ENCODE data around the gene CLSTN2. TPM values are rescaled to one million over a fixed set of nuclear protein-coding genes. Genes with fewer than 3 reads are reported as not detected.

Gene CLSTN2
- total and polyA plus RNA-seq, 4 donors: 0.09 to 2.2 (median 0.55) TPM

DNA sequence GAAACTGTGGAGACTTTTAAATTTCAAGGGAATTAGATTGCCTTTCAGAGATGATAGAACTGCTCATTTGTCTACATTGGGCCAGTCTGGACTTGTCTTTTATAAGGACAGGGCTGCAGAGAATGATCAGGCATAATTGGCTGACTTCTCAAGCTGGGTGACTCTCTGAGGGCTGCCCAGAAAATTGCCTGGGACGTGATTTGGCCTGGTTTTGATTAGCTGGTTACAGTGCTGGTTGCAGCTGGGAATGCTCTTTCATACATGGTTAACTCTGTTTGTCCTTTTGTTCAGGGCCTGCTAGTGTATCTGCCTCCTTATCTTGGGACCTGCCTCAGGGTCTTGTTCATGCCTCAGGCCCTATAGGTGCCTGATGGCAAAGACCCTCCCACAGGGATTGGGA, 245.6 kb downstream of the CLSTN2 start:
- H3K36me3 ChIP-seq (ENCODE audit: control insufficient read depth in 4 of 4, insufficient read depth in 3 of 4, low read depth in 1 of 4, low read length in 3 of 4): no peaks in the 10 kb centered on the region
- 78% methylated on average over 1 of the region's 1 CpG for WGBS
- TF ChIP-seq RXRA (IDR thresholded peaks at IDR 0.05): no peak
- no peak overlapping the region for H3K4me3 ChIP-seq (ENCODE audit: low read depth in 1 of 3, low read length in 3 of 3)
- peaks cover 0 to under 1% (median 0%) of the 10 kb centered on the region in 4 donors for H3K4me1 ChIP-seq (ENCODE audit: control insufficient read depth in 4 of 4, insufficient read depth in 4 of 4, low read length in 3 of 4)
- no peaks in the 10 kb centered on the region for H3K9me3 ChIP-seq (ENCODE audit: control insufficient read depth in 4 of 4, low read length in 3 of 4)
- DNase-seq (ENCODE audit: low spot score): no peak
- no peak overlapping the region for H3K9ac ChIP-seq (ENCODE audit: low read depth in 1 of 2, low read length in 2 of 2)
- H3K27ac ChIP-seq (ENCODE audit: low read depth in 1 of 2, low read length in 2 of 2): no peak overlapping the region
- H3K27me3 ChIP-seq (ENCODE audit: control insufficient read depth in 4 of 4, insufficient read depth in 4 of 4, low read length in 3 of 4): peaks cover 0 to 4% (median 0%) of the 10 kb centered on the region in 4 donors

DNA sequence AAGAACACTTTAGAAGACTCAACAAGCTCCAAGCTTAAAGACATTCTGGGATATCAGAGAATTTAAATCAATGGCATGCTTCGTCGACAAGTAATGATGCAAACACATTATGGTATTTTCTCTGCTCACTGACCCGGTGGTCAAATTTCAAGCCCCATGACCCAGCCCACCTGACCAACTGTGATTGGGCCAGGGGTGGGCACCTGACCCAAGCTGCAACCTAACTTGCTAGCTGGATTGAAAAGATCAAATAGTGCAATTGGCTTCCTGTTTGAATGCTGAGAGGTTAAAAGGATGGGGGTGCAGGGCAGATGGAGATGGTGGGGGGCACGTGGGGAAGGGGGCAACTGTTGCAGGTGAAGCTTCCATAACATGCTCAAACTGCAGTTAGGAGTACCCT, 250.4 kb downstream of the CLSTN2 start:
- Histone ChIP-seq H3K4me1 (ENCODE audit: control insufficient read depth in 4 of 4, insufficient read depth in 4 of 4, low read length in 3 of 4) (peaks cover 0 to 7% (median 0%) of the 10 kb centered on the region in 4 donors), H3K4me3 (ENCODE audit: low read depth in 1 of 3, low read length in 3 of 3) (no peak overlapping the region), H3K27ac (ENCODE audit: low read depth in 1 of 2, low read length in 2 of 2) (no peak overlapping the region), H3K9ac (ENCODE audit: low read depth in 1 of 2, low read length in 2 of 2) (no peak overlapping the region), H3K9me3 (ENCODE audit: control insufficient read depth in 4 of 4, low read length in 3 of 4) (no peaks in the 10 kb centered on the region), H3K27me3 (ENCODE audit: control insufficient read depth in 4 of 4, insufficient read depth in 4 of 4, low read length in 3 of 4) (peaks cover 0 to 7% (median 0%) of the 10 kb centered on the region in 4 donors), H3K36me3 (ENCODE audit: control insufficient read depth in 4 of 4, insufficient read depth in 3 of 4, low read depth in 1 of 4, low read length in 3 of 4) (no peaks in the 10 kb centered on the region)
- DNase-seq (ENCODE audit: low spot score): no peak
- 82% methylated on average over 4 of the region's 4 CpGs for WGBS
- TF ChIP-seq FOXA1 (IDR thresholded peaks at IDR 0.05) (no peak), GABPA (IDR thresholded peaks at IDR 0.05 in 1 of 2, conservative IDR thresholded peaks at IDR 0.05 in 1 of 2) (no peak), NR2F2 (IDR thresholded peaks at IDR 0.05) (no peak), EGR1 (IDR thresholded peaks at IDR 0.05; ENCODE audit: low read depth in 2 of 2) (no peak), RAD21 (IDR thresholded peaks at IDR 0.05) (no peak), SP1 (IDR thresholded peaks at IDR 0.05) (no peak), YY1 (IDR thresholded peaks at IDR 0.05) (no peak), RXRA (IDR thresholded peaks at IDR 0.05) (no peak), FOXA2 (IDR thresholded peaks at IDR 0.05) (no peak), HNF4A (conservative IDR thresholded peaks at IDR 0.05) (no peak)
- TF ChIP-seq, protein P1, sequence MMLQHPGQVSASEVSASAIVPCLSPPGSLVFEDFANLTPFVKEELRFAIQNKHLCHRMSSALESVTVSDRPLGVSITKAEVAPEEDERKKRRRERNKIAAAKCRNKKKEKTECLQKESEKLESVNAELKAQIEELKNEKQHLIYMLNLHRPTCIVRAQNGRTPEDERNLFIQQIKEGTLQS (IDR thresholded peaks at IDR 0.05): no peak
- TF ChIP-seq, protein P2, sequence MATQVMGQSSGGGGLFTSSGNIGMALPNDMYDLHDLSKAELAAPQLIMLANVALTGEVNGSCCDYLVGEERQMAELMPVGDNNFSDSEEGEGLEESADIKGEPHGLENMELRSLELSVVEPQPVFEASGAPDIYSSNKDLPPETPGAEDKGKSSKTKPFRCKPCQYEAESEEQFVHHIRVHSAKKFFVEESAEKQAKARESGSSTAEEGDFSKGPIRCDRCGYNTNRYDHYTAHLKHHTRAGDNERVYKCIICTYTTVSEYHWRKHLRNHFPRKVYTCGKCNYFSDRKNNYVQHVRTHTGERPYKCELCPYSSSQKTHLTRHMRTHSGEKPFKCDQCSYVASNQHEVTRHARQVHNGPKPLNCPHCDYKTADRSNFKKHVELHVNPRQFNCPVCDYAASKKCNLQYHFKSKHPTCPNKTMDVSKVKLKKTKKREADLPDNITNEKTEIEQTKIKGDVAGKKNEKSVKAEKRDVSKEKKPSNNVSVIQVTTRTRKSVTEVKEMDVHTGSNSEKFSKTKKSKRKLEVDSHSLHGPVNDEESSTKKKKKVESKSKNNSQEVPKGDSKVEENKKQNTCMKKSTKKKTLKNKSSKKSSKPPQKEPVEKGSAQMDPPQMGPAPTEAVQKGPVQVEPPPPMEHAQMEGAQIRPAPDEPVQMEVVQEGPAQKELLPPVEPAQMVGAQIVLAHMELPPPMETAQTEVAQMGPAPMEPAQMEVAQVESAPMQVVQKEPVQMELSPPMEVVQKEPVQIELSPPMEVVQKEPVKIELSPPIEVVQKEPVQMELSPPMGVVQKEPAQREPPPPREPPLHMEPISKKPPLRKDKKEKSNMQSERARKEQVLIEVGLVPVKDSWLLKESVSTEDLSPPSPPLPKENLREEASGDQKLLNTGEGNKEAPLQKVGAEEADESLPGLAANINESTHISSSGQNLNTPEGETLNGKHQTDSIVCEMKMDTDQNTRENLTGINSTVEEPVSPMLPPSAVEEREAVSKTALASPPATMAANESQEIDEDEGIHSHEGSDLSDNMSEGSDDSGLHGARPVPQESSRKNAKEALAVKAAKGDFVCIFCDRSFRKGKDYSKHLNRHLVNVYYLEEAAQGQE (IDR thresholded peaks at IDR 0.05): no peak
- TF ChIP-seq, protein P3, sequence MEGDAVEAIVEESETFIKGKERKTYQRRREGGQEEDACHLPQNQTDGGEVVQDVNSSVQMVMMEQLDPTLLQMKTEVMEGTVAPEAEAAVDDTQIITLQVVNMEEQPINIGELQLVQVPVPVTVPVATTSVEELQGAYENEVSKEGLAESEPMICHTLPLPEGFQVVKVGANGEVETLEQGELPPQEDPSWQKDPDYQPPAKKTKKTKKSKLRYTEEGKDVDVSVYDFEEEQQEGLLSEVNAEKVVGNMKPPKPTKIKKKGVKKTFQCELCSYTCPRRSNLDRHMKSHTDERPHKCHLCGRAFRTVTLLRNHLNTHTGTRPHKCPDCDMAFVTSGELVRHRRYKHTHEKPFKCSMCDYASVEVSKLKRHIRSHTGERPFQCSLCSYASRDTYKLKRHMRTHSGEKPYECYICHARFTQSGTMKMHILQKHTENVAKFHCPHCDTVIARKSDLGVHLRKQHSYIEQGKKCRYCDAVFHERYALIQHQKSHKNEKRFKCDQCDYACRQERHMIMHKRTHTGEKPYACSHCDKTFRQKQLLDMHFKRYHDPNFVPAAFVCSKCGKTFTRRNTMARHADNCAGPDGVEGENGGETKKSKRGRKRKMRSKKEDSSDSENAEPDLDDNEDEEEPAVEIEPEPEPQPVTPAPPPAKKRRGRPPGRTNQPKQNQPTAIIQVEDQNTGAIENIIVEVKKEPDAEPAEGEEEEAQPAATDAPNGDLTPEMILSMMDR (IDR thresholded peaks at IDR 0.05; ENCODE audit: low read depth, low read length, missing input control): no peak
- TF ChIP-seq, protein P4, sequence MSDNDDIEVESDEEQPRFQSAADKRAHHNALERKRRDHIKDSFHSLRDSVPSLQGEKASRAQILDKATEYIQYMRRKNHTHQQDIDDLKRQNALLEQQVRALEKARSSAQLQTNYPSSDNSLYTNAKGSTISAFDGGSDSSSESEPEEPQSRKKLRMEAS (IDR thresholded peaks at IDR 0.05): no peak
- TF ChIP-seq, protein P5, sequence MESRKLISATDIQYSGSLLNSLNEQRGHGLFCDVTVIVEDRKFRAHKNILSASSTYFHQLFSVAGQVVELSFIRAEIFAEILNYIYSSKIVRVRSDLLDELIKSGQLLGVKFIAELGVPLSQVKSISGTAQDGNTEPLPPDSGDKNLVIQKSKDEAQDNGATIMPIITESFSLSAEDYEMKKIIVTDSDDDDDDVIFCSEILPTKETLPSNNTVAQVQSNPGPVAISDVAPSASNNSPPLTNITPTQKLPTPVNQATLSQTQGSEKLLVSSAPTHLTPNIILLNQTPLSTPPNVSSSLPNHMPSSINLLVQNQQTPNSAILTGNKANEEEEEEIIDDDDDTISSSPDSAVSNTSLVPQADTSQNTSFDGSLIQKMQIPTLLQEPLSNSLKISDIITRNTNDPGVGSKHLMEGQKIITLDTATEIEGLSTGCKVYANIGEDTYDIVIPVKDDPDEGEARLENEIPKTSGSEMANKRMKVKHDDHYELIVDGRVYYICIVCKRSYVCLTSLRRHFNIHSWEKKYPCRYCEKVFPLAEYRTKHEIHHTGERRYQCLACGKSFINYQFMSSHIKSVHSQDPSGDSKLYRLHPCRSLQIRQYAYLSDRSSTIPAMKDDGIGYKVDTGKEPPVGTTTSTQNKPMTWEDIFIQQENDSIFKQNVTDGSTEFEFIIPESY (IDR thresholded peaks at IDR 0.05): no peak
